CD4-positive, alpha-beta T cell treated with Interleukin-4 for 1 hour (primary cell): Measurements from ENCODE around the gene DARS2.
"Not testable (repeated sequence)": the region's sequence is repeated elsewhere in the genome, so short reads cannot be mapped to it uniquely, and the experiment has no call there.

Experiments
- DNase-seq, 2 donors: peaks; one replicate each; pipeline ENCODE4 v3.0.0-alpha.2; 2020 to 2022

Gene DARS2, protein sequence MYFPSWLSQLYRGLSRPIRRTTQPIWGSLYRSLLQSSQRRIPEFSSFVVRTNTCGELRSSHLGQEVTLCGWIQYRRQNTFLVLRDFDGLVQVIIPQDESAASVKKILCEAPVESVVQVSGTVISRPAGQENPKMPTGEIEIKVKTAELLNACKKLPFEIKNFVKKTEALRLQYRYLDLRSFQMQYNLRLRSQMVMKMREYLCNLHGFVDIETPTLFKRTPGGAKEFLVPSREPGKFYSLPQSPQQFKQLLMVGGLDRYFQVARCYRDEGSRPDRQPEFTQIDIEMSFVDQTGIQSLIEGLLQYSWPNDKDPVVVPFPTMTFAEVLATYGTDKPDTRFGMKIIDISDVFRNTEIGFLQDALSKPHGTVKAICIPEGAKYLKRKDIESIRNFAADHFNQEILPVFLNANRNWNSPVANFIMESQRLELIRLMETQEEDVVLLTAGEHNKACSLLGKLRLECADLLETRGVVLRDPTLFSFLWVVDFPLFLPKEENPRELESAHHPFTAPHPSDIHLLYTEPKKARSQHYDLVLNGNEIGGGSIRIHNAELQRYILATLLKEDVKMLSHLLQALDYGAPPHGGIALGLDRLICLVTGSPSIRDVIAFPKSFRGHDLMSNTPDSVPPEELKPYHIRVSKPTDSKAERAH

GRCh38 chr1:173824315-173825081, at the start of gene DARS2, which contains the start of gene CENPL:
Gene DARS2, plus strand, starts transcription at chr1:173824673. Its CDS starts 557 bp downstream, at chr1:173825230.
Gene CENPL, minus strand, starts transcription at chr1:173824883. Its CDS starts 13,584 bp downstream, at chr1:173811299.
- peak; percentile 93 to 94 for DNase-seq

- DNase-seq, result no peak
These were observed 48.8 kb upstream of the DARS2 start for GRCh38 chr1:173775578-173776226.

GRCh38 chr1:173779936-173780335, 44.5 kb upstream of the DARS2 start:
- no peak for DNase-seq

- DNase-seq, result no peak
These were observed 39.5 kb upstream of the DARS2 start for GRCh38 chr1:173784997-173785396.

DNA sequence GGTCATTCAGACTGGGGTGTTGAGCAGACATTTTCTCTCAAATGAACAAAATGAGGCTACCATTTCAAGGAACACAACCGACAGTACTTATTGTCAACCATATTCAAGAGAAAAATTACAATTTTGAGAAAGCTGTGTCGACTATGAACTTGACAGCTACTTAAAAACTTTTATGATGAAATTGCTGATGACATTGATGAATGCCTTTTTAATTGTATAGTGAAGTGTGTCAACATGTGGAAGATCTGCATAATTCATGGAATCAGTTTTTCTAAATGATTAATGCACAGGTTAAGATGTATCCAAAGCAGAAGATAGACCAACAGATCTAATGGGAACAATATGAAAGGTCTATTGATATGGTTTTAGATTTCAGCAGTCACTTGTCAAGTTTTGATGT, 34.6 kb upstream of the DARS2 start:
- DNase-seq, result no peak

DNA sequence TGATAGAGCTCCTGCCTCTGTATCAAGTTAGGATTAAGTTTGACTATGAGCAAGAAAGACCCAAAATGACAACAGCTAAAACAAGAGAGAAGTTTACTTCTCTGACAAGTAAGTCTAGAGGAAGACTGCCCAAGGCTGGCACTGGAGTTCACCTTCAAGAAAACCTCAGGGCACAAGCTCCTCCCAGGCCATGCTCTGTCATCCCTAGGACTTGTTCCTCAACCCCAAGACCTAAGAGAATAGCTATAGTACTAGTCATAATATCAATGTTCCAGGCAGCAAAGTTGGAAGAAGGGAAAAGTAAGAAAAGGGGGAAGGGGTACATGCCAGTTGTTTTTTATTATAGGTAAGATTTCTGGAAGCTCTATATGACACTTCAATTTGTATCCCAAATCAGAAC, 26.4 kb upstream of the DARS2 start:
- DNase-seq, result no peak

DNA sequence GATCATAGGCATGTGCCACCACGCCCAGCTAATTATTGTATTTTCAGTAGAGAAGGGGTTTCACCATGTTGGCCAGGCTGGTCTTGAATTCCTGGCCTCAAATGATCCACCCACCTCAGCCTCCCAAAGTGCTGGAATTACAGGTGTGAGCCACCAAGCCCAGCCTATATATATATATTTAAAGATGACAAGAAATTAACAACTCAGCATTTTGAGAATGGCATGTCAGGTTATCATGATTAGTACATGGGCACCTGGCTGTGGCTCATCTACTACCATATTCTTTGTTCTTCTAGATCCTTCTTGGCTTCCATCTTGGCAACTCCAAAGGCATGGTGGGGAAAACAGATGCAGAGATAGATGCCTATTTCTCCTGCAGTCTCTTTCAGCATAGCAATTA, 24.5 kb upstream of the DARS2 start:
- not testable (repeated sequence) for DNase-seq

GRCh38 chr1:173802961-173803360, 21.5 kb upstream of the DARS2 start:
- no peak for DNase-seq

- not testable (repeated sequence) for DNase-seq
These were observed 10.8 kb upstream of the DARS2 start for GRCh38 chr1:173813654-173814053.

DNA sequence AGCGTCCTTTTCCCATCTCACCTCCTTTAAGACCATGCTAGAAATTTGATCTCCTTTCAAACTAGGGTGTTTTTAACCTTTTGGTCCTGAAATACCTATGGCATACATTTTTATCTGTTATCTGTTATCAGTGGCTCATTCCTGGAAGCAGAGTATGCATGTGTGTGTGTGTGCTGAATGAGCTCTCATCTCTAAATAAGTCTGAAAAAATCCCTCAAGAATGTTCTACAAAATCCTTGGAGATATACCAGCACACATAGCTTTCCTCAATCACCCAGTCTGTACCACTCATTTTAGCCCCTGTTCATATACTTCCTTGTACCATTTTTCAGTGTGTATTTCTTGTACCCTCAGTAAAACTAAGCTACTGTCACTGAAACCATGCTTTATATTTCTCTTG, 6.0 kb upstream of the DARS2 start:
- DNase-seq, result no peak

GRCh38 chr1:173821680-173822079, 2.8 kb upstream of the DARS2 start:
- DNase-seq, result no peak

- DNase-seq, result no peak
These were observed 625 bp upstream of the DARS2 start for GRCh38 chr1:173823781-173824314.

DNA sequence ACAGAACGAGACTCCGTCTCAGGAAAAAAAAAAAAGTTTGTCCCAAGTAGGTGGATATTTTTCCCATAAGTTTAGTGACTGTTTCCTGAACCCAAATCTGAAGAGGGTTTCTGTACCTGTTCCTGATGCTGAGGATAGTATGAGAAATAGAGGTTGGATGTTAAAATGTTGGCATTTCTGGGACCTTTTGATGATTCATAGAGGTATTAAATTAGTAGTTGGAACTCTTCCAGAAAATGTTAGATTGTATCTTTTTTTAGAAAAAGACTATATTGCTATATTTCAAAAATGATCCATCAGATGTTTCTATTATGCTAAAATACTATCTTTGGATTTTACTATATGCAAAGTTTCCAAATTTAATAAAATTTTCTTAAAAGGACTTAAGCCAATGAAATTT, 3.1 kb downstream of the DARS2 start:
- DNase-seq, result no peak

DNA sequence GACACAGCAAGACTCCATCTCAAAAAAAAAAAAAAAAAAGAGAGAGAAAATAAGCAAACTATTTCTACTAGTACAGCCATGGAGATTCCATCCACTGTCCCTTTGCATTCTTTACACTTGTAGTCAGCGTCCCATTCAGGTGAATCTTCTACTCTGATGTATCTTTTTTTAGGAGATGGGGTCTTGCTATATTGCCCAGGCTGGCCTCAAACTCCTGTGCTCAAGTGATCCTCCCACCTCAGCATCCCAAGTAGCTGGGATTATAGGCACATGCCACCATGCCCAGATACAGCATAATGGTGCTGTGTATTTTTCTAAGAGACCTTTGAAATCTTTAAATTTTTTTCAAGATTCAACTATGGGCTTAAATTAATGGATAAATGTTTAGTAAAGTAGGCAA, 8.3 kb downstream of the DARS2 start:
- DNase-seq, result no peak

GRCh38 chr1:173852105-173852504, 27.6 kb downstream of the DARS2 start:
- DNase-seq, result no peak

DNA sequence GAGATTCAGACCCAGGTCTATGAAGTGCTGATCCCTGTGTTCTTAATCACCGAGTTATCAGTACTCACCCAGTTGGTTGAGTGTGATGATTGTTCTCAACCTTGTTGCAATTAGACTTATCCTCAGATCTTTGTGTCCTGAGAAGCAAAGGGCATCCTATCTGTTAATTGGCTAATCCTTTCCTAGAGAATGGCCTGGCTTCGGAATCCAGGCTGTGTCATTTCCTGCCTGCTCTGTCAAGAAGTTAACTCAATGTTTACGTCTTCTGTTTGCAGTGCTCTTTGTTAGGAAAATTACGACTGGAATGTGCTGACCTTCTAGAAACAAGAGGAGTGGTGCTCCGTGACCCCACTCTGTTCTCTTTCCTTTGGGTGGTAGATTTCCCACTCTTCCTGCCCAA, 28.6 kb downstream of the DARS2 start:
- DNase-seq, result no peak

- DNase-seq, result no peak
These were observed 31.5 kb downstream of the DARS2 start for GRCh38 chr1:173856014-173856413.

- DNase-seq, result no peak
These were observed 32.4 kb downstream of the DARS2 start for GRCh38 chr1:173856903-173857302.

- DNase-seq, result no peak
These were observed 33.0 kb downstream of the DARS2 start for GRCh38 chr1:173857363-173857917.

DNA sequence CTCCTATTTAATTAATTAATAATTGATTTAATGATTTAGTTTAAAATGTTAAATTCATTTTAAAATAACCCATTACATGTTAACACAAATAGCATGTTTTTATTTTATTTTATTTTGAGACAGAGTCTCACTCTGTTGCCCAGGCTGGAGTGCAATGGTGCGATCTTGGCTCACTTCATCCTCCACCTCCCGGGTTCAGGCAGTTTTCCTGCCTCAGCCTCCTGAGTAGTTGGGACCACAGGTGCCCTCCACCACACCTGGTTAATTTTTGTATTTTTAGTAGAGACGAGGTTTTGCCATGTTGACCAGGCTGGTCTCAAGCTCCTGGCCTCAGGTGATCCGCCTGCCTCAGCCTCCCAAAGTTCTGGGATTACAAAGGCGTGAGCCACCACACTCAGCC, 35.1 kb downstream of the DARS2 start:
- not testable (repeated sequence) for DNase-seq

DNA sequence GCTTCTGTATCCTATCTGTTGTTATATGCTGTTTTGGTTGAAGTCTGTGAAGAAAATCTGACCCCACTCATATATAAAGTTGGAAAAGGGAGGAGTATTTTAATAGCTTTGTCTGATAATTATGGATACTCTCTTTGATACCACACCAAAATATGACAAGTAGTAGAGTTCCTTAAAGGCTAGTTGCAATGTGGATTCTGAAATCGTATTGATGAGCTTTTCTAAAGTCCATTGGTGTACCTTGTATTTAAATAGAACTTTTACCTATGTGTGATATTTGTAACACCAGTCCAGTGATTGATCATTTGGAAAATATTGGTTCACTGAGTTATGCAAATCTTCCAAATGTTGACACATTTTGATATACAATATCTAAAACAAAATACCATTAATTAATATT, 35.6 kb downstream of the DARS2 start:
- DNase-seq, result no peak

DNA sequence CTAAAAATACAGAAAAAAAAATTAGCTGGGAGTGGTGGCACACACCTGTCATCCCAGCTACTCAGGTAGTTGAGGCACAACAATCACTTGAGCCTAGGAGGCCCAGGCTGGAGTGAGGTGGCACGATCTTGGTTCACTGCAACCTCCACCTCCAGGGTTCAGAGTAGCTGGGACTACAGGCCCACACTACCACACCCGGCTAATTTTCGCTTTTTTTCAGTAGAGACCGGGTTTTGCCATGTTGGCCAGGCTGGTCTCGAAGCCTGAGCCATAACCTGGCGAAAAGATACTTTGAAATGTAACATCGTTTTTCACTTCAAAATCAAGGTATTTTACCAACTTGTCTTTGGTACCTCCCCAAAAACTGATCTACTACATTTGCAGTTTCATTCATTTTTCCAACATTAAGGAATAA, 37.3 kb downstream of the DARS2 start:
- DNase-seq, result no peak
